Smooth muscle cell (in vitro differentiated cells): ENCODE data around the gene PLA2G1B. TPM values are rescaled to one million over a fixed set of nuclear protein-coding genes. Genes with fewer than 3 reads are reported as not detected.

Experiments used
- DNase-seq: peaks from one replicate; lab custom pipeline; 2025; ENCODE audit not compliant: unreplicated experiment; lab: John Stamatoyannopoulos, UW
- H2AFZ ChIP-seq: fragments of 200-600 bp; sonication (generic); 2 replicates; pipeline ENCODE4 v1.6.0; 2016; ENCODE audit warnings: antibody characterized with exemption, low read depth, mild to moderate bottlenecking
- H3F3A ChIP-seq: fragments of 200-600 bp; sonication (generic); 2 replicates; pipeline ENCODE4 v1.6.0; 2017; ENCODE audit warnings: antibody characterized with exemption, low read depth
- H3K27ac ChIP-seq: fragments of 200-600 bp; sonication (generic); 2 replicates; pipeline ENCODE4 v1.5.1; 2016; ENCODE audit warnings: low read depth, mild to moderate bottlenecking
- H3K27me3 ChIP-seq: fragments of 200-600 bp; sonication (generic); 2 replicates; pipeline ENCODE4 v1.6.1; 2016; ENCODE audit warnings: low read depth, mild to moderate bottlenecking
- H3K36me3 ChIP-seq: fragments of 200-600 bp; sonication (generic); 2 replicates; pipeline ENCODE4 v1.5.1; 2016; ENCODE audit warnings: low read depth
- H3K4me1 ChIP-seq: fragments of 200-600 bp; sonication (generic); 2 replicates; pipeline ENCODE4 v1.5.1; 2016; ENCODE audit warnings: low read depth
- H3K4me2 ChIP-seq: fragments of 200-600 bp; sonication (generic); 2 replicates; pipeline ENCODE4 v1.6.0; 2016; ENCODE audit warnings: mild to moderate bottlenecking
- H3K4me3 ChIP-seq: fragments of 200-600 bp; sonication (generic); 2 replicates; pipeline ENCODE4 v1.5.1; 2016; ENCODE audit warnings: mild to moderate bottlenecking
- H3K79me2 ChIP-seq: fragments of 200-600 bp; sonication (generic); 2 replicates; pipeline ENCODE4 v1.6.0; 2016; ENCODE audit warnings: low read depth, mild to moderate bottlenecking
- H3K9ac ChIP-seq: fragments of 200-600 bp; sonication (generic); 2 replicates; pipeline ENCODE4 v1.6.0; 2016; ENCODE audit warnings: low read depth
- H3K9me3 ChIP-seq: fragments of 200-600 bp; sonication (generic); replicated peaks from 2 replicates; pipeline ENCODE4 v1.5.1; 2016; ENCODE audit warnings: low read depth
- H4K20me1 ChIP-seq: fragments of 200-600 bp; sonication (generic); 2 replicates; pipeline ENCODE4 v1.6.0; 2016; ENCODE audit warnings: low read depth
- WGBS: methylation state at CpG from one replicate; pipeline ENCODE4 v1.1.7; 2016; ENCODE audit warnings: low lambda C conversion rate; 5-methylcytosine and 5-hydroxymethylcytosine counted together
- polyA plus RNA-seq: library from polyadenylated mRNA; unstranded; fragments of >200 nt; fragmentation: Nextera tagmentation; extraction: Ambion mirVana; gene quantifications from 2 replicates; pipeline ENCODE4 v1.2.1, GENCODE V29; 2016
- total RNA-seq: library from RNA; depleted of rRNA; stranded (reverse); fragments of >200 nt; gene quantifications from 2 replicates; pipeline ENCODE4 v1.2.3, GENCODE V29; 2014
- TF ChIP-seq, protein P1 (sequence below): fragments of 200-600 bp; sonication (generic); IDR thresholded peaks from 2 replicates; pipeline ENCODE4 v1.5.1; 2017; ENCODE audit warnings: borderline replicate concordance, mild to moderate bottlenecking, antibody characterized with exemption; ENCODE audit not compliant: insufficient read depth, poor library complexity, severe bottlenecking

The PLA2G1B gene
- total and polyA plus RNA-seq, 2 experiments from 2014 or later = not detected

GRCh38 chr12:120350576-120351350 lies 23.2 kb upstream of the PLA2G1B start:
- H4K20me1 ChIP-seq = no peaks in the 10 kb centered on the region
- no peak overlapping the region for H3K27ac ChIP-seq
- DNase-seq = no peak
- no peaks in the 10 kb centered on the region for H3K36me3 ChIP-seq
- H3K4me1 ChIP-seq = no peaks in the 10 kb centered on the region
- WGBS = 96% methylated on average over 19 of the region's 19 CpGs
- H3K27me3 ChIP-seq = no peaks in the 10 kb centered on the region
- H3K4me2 ChIP-seq = no peak overlapping the region
- no peaks in the 10 kb centered on the region for H3F3A ChIP-seq
- H3K9me3 ChIP-seq = no peaks in the 10 kb centered on the region
- no peak overlapping the region for H3K4me3 ChIP-seq
- H3K9ac ChIP-seq = no peak overlapping the region
- TF ChIP-seq, protein P1, sequence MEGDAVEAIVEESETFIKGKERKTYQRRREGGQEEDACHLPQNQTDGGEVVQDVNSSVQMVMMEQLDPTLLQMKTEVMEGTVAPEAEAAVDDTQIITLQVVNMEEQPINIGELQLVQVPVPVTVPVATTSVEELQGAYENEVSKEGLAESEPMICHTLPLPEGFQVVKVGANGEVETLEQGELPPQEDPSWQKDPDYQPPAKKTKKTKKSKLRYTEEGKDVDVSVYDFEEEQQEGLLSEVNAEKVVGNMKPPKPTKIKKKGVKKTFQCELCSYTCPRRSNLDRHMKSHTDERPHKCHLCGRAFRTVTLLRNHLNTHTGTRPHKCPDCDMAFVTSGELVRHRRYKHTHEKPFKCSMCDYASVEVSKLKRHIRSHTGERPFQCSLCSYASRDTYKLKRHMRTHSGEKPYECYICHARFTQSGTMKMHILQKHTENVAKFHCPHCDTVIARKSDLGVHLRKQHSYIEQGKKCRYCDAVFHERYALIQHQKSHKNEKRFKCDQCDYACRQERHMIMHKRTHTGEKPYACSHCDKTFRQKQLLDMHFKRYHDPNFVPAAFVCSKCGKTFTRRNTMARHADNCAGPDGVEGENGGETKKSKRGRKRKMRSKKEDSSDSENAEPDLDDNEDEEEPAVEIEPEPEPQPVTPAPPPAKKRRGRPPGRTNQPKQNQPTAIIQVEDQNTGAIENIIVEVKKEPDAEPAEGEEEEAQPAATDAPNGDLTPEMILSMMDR = no peak
- no peak overlapping the region for H2AFZ ChIP-seq
- no peaks in the 10 kb centered on the region for H3K79me2 ChIP-seq

DNA sequence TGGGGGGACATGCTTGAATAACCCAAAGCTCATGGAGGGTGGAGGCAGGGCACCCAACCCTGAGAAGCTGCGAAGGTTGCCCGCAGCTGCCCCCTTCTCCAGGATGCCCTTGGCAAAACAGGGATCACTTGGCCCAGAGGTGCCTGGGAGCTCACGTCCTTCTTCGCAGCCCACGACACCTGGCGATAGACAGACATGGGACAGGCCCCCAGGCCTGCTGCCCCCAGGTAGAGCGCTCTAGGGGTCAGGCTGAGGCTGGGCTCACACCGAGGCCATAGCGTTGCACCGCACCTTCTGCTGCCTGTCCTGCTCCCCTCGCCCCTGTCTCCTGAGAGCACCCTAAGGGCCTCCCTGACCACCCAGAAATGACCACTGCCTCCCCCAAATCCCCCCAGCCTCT lies 20.2 kb upstream of the PLA2G1B start:
- TF ChIP-seq, protein P1 = no peak
- no peak overlapping the region for H2AFZ ChIP-seq
- no peaks in the 10 kb centered on the region for H4K20me1 ChIP-seq
- no peaks in the 10 kb centered on the region for H3F3A ChIP-seq
- DNase-seq = no peak
- H3K27ac ChIP-seq = no peak overlapping the region
- H3K4me2 ChIP-seq = no peak overlapping the region
- H3K9ac ChIP-seq = no peak overlapping the region
- no peaks in the 10 kb centered on the region for H3K36me3 ChIP-seq
- no peaks in the 10 kb centered on the region for H3K27me3 ChIP-seq
- H3K4me3 ChIP-seq = no peak overlapping the region
- H3K4me1 ChIP-seq = no peaks in the 10 kb centered on the region
- no peaks in the 10 kb centered on the region for H3K9me3 ChIP-seq
- WGBS = 100% methylated on average over 8 of the region's 11 CpGs
- H3K79me2 ChIP-seq = no peaks in the 10 kb centered on the region

- TF ChIP-seq, protein P1 = peak; percentile 19
- Histone ChIP-seq H3K9ac (no peak overlapping the region), H2AFZ (no peak overlapping the region), H3F3A (no peaks in the 10 kb centered on the region), H3K79me2 (no peaks in the 10 kb centered on the region), H3K4me2 (no peak overlapping the region), H3K27ac (no peak overlapping the region), H3K4me1 (no peaks in the 10 kb centered on the region), H3K4me3 (no peak overlapping the region), H3K9me3 (no peaks in the 10 kb centered on the region), H3K36me3 (no peaks in the 10 kb centered on the region), H4K20me1 (no peaks in the 10 kb centered on the region), H3K27me3 (no peaks in the 10 kb centered on the region)
- no peak for DNase-seq
- 95% methylated on average over 7 of the region's 7 CpGs for WGBS
These were observed 19.1 kb upstream of the PLA2G1B start for GRCh38 chr12:120346681-120347080.

GRCh38 chr12:120346031-120346430 lies 18.5 kb upstream of the PLA2G1B start:
- Histone ChIP-seq H3K4me3 (no peak overlapping the region), H4K20me1 (no peaks in the 10 kb centered on the region), H2AFZ (no peak overlapping the region), H3F3A (no peaks in the 10 kb centered on the region), H3K79me2 (no peaks in the 10 kb centered on the region), H3K9ac (no peak overlapping the region), H3K4me2 (no peak overlapping the region), H3K9me3 (no peaks in the 10 kb centered on the region), H3K27ac (no peak overlapping the region), H3K36me3 (no peaks in the 10 kb centered on the region), H3K4me1 (no peaks in the 10 kb centered on the region), H3K27me3 (no peaks in the 10 kb centered on the region)
- TF ChIP-seq, protein P1 = no peak
- 97% methylated on average over 11 of the region's 15 CpGs for WGBS
- no peak for DNase-seq
